ENCODE data around the gene FAAH.

DNA sequence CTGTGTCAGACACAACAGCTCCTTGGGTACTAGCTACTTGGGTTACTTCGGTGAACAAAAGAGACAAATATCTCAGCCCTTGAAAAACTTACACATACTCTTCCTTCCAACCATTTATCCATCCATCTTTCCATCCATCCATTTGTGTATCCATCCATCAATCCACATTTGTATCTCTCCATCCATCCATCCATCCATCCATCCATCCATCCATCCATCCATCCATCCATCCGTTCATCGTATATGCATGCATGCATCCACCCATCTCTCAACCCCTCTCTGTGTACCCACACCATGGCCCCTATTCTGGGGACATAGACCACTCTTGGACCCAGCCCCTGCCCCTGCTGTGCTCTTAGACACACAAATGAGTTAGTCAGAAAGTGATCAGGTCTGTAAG lies 40.2 kb downstream of the FAAH start:
- TF ChIP-seq, protein P1, sequence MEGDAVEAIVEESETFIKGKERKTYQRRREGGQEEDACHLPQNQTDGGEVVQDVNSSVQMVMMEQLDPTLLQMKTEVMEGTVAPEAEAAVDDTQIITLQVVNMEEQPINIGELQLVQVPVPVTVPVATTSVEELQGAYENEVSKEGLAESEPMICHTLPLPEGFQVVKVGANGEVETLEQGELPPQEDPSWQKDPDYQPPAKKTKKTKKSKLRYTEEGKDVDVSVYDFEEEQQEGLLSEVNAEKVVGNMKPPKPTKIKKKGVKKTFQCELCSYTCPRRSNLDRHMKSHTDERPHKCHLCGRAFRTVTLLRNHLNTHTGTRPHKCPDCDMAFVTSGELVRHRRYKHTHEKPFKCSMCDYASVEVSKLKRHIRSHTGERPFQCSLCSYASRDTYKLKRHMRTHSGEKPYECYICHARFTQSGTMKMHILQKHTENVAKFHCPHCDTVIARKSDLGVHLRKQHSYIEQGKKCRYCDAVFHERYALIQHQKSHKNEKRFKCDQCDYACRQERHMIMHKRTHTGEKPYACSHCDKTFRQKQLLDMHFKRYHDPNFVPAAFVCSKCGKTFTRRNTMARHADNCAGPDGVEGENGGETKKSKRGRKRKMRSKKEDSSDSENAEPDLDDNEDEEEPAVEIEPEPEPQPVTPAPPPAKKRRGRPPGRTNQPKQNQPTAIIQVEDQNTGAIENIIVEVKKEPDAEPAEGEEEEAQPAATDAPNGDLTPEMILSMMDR (IDR thresholded peaks at IDR 0.05 in 2 of 3, conservative IDR thresholded peaks at IDR 0.05 in 1 of 3; ENCODE audit: borderline replicate concordance in 1 of 3, insufficient read depth in 1 of 3, low read depth in 2 of 3, low read length in 2 of 3): no peak
- no peak for TF ChIP-seq TCF7L2 (IDR thresholded peaks at IDR 0.05; ENCODE audit: borderline replicate concordance, extremely low read depth, insufficient read depth, insufficient read length)
